Iris pigment epithelial cell (primary cell): ENCODE measurements around the gene TRIM14.

Experiments
- DNase-seq: peaks from one replicate; pipeline ENCODE4 v3.0.0-alpha.2; 2011; ENCODE audit warnings: low read depth

TRIM14 gene

GRCh38 chr9:98118640-98119601, at the start of gene TRIM14:
TSS of gene TRIM14 (minus strand) at chr9:98119222. CDS start at chr9:98119188, 34 bp downstream.
- DNase-seq, result peak; percentile 70

DNA sequence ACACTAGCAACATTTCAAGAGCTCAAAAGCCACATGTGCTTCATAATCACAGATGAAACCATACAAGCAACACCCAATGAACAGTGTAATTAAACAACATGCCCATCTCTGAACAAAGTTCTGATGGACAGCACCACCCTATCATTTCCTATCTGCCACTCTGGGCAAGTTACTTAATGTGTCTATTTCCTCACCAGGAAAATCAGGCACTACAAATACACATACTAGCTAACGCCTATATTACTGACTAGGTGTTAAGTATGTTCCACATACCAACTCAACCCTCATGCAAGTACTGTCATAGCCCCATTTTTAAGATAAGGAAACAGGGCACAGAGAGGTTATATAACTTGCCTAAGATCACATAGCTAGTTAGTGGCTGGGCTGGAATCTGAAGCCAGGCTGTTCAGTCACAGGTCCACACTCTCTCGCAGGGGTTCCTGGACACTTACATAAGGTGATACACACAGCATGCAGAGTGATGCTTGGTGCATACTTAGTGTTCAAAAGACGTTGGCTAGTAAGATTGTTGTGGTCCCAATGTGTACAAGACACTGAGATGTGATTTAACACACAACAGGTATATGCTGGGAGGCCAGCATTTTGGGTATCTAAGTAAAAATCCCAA, 49.2 kb upstream of the TRIM14 start:
- DNase-seq, result no peak

GRCh38 chr9:98164912-98165311, 45.9 kb upstream of the TRIM14 start:
- DNase-seq, result no peak

- DNase-seq, result no peak
Observed at GRCh38 chr9:98162613-98163012, 43.6 kb upstream of the TRIM14 start.

GRCh38 chr9:98161851-98162250, 42.8 kb upstream of the TRIM14 start:
- no peak for DNase-seq

- DNase-seq, result no peak
Observed at GRCh38 chr9:98159790-98160189, 40.8 kb upstream of the TRIM14 start.

- no peak for DNase-seq
Observed at GRCh38 chr9:98159301-98159700, 40.3 kb upstream of the TRIM14 start.

- no peak for DNase-seq
Observed at GRCh38 chr9:98158071-98158831, 39.2 kb upstream of the TRIM14 start.

GRCh38 chr9:98157372-98157771, 38.4 kb upstream of the TRIM14 start:
- no peak for DNase-seq

GRCh38 chr9:98154678-98155077, 35.7 kb upstream of the TRIM14 start:
- DNase-seq, result no peak

GRCh38 chr9:98152526-98152925, 33.5 kb upstream of the TRIM14 start:
- DNase-seq, result no peak

GRCh38 chr9:98150721-98151120, 31.7 kb upstream of the TRIM14 start:
- DNase-seq, result no peak

- no peak for DNase-seq
Observed at GRCh38 chr9:98150164-98150563, 31.1 kb upstream of the TRIM14 start.

DNA sequence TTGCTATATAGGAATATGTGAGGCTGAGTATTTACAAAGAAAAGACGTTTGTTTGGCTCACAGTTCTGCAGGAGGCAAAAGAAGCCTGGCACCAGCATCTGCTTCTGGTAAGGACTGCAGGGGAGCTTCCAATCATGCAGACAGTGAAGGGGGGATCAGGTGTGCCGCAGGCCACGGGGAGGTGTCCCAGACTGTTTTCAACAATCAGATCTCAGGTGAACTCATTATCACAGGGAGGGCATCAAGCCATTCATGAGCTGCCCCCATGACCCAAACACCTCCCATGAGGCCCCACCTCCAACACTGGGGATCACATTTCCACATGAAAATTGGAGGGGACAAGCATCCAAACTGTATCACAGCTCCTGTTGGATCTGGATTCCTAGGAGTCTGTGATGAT, 30.4 kb upstream of the TRIM14 start:
- DNase-seq, result no peak

- DNase-seq, result no peak
Observed at GRCh38 chr9:98148486-98148885, 29.5 kb upstream of the TRIM14 start.

DNA sequence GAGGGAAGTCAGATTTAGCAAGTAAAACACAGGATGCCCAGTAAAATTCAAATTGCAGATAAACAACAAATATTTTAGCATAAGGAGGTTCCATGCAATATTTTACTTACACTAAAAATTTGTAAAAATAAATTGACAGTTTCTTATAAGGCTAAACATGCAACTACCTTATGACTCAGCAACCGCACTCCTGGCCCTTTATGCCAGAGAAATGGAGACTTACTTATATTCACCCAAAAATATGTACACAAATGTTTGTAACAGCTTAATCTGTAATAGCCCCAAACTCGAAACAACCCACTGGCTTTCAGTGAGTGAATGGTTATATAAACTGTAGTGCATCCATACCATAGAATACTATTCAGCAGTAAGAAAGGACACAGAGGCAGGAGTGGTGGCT, 28.6 kb upstream of the TRIM14 start:
- no peak for DNase-seq

DNA sequence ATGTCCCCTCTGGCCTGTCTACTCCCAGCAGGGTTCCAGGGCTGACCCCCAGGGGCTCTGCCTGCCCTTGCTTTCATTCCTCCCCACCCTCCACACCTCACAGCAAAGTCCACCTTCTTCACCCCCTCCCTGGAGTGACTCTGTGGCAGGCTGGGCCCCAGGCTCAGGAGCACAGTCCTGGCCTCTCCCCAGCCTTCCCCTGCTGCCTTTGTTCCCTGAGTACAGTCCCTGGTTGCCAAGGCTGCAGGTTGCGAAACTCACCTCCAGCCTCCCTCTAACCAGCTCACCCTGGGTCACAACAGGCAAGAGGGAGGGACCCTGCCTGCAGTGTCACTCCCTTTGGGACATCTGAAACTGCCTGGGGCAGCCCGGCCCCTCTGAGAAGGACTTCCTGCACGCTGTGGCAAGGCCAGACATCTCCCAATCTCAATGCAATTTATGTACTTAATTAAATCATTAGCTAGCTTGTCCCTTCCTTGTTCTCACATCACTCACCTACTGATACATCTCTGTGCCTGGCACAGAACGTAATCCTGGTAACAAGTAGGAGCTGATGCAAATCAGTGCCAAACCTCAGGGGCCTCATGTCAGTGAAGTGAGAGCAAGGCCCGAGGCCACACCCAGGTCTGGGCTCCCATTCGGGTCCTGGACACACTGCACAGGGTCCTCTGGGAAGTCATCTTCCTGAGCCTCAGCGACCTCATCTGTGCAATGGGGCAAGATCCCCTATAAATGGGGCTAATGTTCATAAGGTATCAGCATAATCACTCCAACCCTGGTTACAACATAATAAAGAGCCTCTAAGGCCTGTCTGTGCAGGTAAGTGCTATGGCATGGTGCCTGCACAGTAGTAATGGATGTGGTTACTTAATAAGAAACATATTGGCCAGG, 27.3 kb upstream of the TRIM14 start:
- DNase-seq, result peak; percentile 62

GRCh38 chr9:98144631-98145030, 25.6 kb upstream of the TRIM14 start:
- DNase-seq, result no peak

GRCh38 chr9:98144076-98144475, 25.1 kb upstream of the TRIM14 start:
- DNase-seq, result no peak

DNA sequence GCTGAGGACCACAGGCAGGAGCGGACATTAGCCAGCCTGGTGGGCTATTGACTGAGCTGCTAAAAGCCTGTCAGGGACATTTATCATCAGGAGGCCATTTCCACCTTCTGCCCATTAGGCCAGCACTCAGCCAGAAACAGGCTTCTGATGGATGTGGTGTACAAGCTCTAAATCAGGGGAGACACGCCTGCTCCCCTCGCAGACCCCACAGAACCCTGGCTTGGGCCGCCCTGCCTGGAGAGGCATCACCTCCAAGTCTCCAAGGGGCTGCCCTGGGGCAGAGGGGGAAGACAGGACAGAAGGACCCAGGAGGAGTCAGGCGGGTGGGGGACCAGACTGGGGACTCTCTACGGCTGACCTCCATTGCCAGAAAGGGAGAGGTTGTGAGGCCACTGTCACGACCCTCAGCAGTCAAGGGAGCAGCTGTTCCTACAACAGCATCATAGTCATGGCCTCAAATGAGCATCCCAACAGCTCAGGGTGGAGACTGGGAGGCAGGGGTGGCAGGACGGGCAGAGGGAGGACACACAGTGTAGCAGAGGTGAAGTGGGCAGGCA, 24.0 kb upstream of the TRIM14 start:
- DNase-seq, result no peak

DNA sequence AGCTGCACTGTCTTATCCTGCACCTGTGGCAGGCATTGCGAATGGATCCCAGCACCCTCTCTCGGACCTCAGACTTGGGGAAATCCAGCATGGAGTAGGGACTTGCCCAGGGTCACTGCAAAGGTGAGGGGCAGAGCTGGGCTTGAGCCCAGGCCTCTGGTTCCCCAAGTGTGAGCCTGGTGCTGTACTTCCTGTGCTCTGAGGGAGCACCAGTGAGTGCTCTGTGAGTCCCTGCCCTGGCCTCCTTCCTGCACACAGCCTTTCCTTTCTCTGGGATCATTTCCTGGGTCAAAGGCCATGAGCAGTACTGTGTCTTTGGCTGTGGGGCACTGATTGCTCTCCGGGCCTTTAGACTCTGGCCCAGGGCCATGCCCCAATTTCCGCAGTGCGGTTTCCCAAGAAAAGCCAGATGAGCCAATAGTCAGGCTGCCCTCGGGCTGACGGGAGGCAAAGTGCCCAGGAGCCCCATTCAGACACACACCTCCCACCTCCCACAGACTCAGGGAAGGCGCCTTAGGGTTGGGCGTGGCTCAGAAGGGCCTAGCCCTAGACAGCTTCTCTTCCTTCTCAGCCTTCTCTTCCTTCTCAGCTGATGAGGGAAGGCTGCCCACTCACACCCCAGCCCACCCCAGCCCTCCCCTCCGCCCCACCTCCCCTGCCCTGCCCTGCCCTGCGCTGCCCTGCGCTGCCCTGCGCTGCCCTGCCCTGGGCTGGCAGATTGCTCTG, 23.3 kb upstream of the TRIM14 start:
- no peak for DNase-seq
